Fibroblast of lung (primary cell): ENCODE data around the gene KNDC1.

ENCODE experiments used
- CTCF ChIP-seq, 2 donors: IDR thresholded peaks in 1 of 2; conservative IDR thresholded peaks in 1 of 2; 1 replicate in 1 of 2; 2 replicates in 1 of 2; pipeline ENCODE4 v1.5.1; 2011 to 2012; ENCODE audit warnings: low read length in 2 of 2, control low read depth in 1 of 2, inconsistent platforms in 1 of 2, low read depth in 1 of 2, mild to moderate bottlenecking in 1 of 2
- EZH2 ChIP-seq: IDR thresholded peaks from 2 replicates; pipeline ENCODE4 v1.5.1; 2012; ENCODE audit warnings: low read length, control low read depth, mild to moderate bottlenecking; ENCODE audit errors: missing control alignments

GRCh38 chr10:133170092-133170491, 10.1 kb downstream of the KNDC1 start:
- TF ChIP-seq CTCF (conservative IDR thresholded peaks at IDR 0.05 in 1 of 2, IDR thresholded peaks at IDR 0.05 in 1 of 2; ENCODE audit: low read depth in 1 of 2, low read length in 2 of 2) (no peak), EZH2 (no peak)
